Measurements from ENCODE around the gene SERGEF. TPM values are rescaled to one million over a fixed set of nuclear protein-coding genes. Genes with fewer than 3 reads are reported as not detected.

Gene SERGEF
- total RNA-seq, 1 donor = 61.8 TPM

DNA sequence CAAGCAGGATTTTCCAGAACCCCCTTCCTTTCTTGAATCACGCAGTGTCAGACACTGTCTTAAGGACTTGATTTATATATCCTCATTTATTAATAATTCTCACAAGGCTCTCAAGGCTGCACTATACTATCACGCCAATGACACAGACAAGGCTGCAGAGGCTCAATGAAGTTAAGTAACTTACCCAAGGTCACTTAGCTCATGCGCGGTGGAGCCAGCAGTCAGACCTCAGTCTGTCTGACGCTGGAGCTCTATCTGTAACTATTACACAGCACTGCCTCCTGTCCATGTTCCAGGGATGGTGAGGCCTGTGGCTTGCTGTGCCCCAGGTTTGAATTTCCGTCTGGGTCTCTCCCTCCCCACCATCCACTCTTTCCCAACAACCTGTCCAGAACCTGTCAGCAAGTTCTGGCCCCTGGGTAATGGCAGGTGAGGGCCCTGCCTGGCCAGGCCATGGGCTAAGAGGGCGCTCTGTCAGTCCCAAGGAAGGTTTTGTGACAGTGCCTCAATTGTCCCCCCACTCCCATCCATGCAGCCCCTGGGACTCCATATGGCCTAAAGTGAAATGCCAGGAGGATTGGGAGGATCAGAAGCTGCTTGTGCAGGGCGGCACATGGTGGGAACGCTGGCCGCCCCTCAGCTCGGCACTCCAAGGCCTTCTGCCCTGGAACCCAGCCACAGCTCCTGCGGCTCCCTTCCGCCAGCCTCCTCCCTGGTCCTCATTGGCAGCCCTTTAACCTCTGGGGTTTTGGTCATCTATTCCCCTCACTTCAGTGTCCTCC is 269.6 kb downstream of the SERGEF start:
- H3K9me3 ChIP-seq (ENCODE audit: low read depth, low read length) = no peaks in the 10 kb centered on the region
- H3K4me3 ChIP-seq (ENCODE audit: low read length) = no peak overlapping the region
- H3K4me1 ChIP-seq (ENCODE audit: insufficient read depth, low read length) = no peaks in the 10 kb centered on the region
- H3K27me3 ChIP-seq (ENCODE audit: insufficient read depth, low read length) = peaks cover 5% of the 10 kb centered on the region

DNA sequence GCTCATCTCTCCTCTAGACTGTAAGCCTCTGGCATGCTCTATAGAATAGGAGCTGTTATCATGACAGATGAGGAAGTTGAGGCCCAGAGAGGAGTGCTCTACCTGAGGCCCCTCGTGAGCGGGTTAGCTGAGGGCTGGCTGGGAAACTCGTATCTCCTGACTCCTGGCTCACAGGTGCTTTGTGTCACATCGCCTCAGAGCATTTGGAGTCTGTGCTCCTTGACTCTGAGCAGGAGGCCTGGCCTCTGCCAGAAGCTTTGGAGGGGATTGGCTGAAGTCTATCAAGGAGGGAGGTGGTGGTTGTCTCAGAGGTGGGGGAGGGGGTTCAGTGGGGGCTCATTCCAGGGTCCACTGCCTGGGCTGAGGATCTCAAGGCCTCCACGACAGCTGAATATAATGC is 270.8 kb downstream of the SERGEF start:
- H3K4me3 ChIP-seq (ENCODE audit: low read length) = no peak overlapping the region
- H3K4me1 ChIP-seq (ENCODE audit: insufficient read depth, low read length) = no peaks in the 10 kb centered on the region
- H3K27me3 ChIP-seq (ENCODE audit: insufficient read depth, low read length) = peaks cover 11% of the 10 kb centered on the region
- H3K9me3 ChIP-seq (ENCODE audit: low read depth, low read length) = no peaks in the 10 kb centered on the region

DNA sequence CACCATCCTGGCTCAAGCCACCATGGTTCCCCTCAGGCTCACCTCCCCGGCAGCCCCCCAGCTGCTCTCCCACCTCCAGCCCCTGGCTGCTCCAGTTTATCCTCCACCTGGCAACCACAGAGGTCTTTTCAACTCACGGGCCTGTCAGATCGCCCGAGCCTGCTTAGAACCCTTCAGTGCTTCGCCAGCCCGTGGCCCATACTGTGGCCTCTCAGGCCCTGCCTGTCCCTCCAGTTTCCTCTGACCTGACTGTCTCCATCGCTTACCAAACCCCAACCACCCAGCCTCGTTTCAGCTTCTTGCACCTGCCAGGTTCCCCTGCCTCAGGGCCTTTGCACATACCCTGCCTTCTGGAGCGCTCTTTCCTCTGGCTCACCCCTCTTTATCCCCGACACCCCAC is 271.4 kb downstream of the SERGEF start:
- Histone ChIP-seq H3K27me3 (ENCODE audit: insufficient read depth, low read length) (peaks cover 17% of the 10 kb centered on the region), H3K4me3 (ENCODE audit: low read length) (no peak overlapping the region), H3K9me3 (ENCODE audit: low read depth, low read length) (no peaks in the 10 kb centered on the region), H3K4me1 (ENCODE audit: insufficient read depth, low read length) (no peaks in the 10 kb centered on the region)

DNA sequence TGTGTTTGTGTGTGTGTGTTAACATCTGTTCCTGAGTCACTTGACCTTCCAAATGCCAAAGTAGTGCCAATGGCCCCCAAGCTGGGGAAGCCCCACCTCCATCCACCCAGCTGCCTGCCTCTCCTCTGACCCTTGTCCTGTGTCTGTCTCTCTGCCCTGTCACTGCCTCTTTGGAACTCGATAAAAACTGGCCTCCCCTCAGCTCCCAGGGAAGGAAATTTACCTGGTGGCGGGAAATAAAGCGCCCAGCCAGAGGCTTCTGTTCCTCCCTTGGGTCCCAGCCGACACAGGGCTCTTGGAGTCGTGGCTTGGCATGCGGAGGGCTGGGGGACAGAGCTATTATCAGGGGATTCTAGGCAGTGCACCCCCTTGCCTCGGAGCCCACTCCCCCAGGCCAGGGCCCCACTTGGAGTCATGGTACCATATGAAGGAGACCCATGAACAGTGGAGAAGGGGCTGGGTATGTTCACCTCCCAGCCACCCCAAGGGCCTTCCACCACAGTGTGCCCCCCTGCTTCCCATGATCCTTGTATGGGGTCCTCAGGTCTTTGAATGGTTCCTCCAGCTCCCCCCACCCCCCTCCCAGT is 272.1 kb downstream of the SERGEF start:
- Histone ChIP-seq H3K4me3 (ENCODE audit: low read length) (no peak overlapping the region), H3K4me1 (ENCODE audit: insufficient read depth, low read length) (no peaks in the 10 kb centered on the region), H3K9me3 (ENCODE audit: low read depth, low read length) (no peaks in the 10 kb centered on the region), H3K27me3 (ENCODE audit: insufficient read depth, low read length) (peaks cover 22% of the 10 kb centered on the region)

DNA sequence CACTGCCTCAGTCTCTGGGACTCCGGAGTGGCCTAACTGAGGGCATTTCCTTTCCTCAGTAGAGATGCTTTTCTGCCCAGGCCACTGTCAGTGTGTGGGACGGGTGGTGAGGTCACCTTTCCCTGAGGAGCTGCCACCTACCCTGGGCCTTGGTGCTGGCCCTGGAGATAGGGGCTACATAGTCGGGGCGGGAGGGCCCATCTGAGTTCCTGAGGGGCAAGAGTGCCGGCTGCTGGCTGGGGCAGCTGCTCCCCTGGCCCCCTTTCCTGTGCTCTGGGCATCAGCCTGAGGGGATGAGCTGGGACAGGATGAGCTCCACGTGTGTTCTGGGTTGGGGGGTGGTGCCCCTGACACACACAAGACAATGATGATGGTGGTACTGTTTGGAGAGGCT is 272.9 kb downstream of the SERGEF start:
- Histone ChIP-seq H3K27me3 (ENCODE audit: insufficient read depth, low read length) (peaks cover 22% of the 10 kb centered on the region), H3K4me3 (ENCODE audit: low read length) (no peak overlapping the region), H3K4me1 (ENCODE audit: insufficient read depth, low read length) (no peaks in the 10 kb centered on the region), H3K9me3 (ENCODE audit: low read depth, low read length) (no peaks in the 10 kb centered on the region)

DNA sequence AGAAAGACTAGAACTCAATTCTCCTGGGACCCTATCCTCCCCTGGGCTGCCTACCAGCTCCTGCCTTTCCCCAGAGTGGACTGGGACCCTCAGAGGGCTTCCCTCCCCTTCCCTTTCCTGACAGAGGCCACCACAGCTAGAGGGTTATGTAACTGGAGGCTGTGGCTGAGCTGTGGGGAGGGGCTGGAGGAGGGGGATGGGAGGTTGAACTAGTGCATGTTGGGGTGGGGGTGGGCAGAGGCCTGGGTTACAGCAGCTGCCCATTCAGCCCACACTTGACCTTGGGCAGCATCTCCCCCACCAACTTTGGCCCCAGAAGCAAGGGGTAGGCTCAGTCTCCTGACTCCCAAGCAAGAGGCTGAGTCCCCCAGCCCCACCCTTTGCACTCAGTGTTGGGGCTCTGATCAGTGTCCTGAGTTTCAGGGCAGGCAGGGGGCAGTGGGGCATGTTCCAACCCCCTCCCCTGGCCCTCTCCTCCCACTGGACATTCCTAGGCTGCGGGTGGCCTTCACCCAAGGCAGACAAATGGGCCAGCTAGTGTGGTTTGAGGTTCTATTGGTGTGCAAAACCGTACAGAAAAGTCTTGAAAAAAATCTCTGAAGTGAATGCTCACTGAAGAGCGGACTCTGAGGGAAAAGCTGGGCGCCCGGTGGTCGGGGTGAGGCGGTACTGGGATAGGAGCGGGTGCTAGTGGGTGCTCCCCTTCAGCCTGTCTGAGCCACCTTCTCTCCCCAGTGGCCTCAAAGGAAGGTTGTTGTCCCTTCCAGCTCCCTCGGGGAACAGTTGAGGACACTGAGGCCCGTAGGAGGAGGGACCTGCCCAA is 274.5 kb downstream of the SERGEF start:
- peaks cover 32% of the 10 kb centered on the region for H3K27me3 ChIP-seq (ENCODE audit: insufficient read depth, low read length)
- no peak overlapping the region for H3K4me3 ChIP-seq (ENCODE audit: low read length)
- H3K9me3 ChIP-seq (ENCODE audit: low read depth, low read length) = no peaks in the 10 kb centered on the region
- H3K4me1 ChIP-seq (ENCODE audit: insufficient read depth, low read length) = no peaks in the 10 kb centered on the region

Other genes with a start within 250 kb of the SERGEF start
- gene TPH1, start 33.2 kb upstream of the SERGEF start, total RNA-seq = 0.94 TPM
- 21.5 TPM for gene SAAL1, start 93.0 kb upstream of the SERGEF start, total RNA-seq
- not detected for gene MRGPRX3, start 119.5 kb upstream of the SERGEF start, total RNA-seq
- gene MRGPRX4, start 159.8 kb upstream of the SERGEF start, total RNA-seq = not detected
- gene SAA4, start 223.8 kb upstream of the SERGEF start, total RNA-seq = not detected
- gene SAA2, start 235.6 kb upstream of the SERGEF start, total RNA-seq = 0.63 TPM